Caco-2 (cell line): Measurements from ENCODE around the gene SECTM1. TPM values are rescaled to one million over a fixed set of nuclear protein-coding genes. Genes with fewer than 3 reads are reported as not detected.

Experiments
- BruUV-seq: library from RNA; stranded (reverse); fragments of 400-500 nt; replicated peaks from 2 replicates; lab custom pipeline; 2021; lab: Mats Ljungman, UMichigan
- CTCF ChIA-PET: fragments of 300-600 bp; sonication (Branson Sonifier 250); formaldehyde crosslinking; loops from one replicate; lab custom pipeline; 2022; ENCODE audit warnings: antibody characterized with exemption; lab: Charles Lee
- POLR2A ChIA-PET: fragments of 300-600 bp; sonication (Branson Sonifier 250); formaldehyde crosslinking; loops from one replicate; lab custom pipeline; 2022; ENCODE audit warnings: antibody characterized with exemption; lab: Charles Lee
- DNase-seq, 2 experiments: peaks; one replicate each; pipeline versions ENCODE4 v3.0.0 to v3.0.0-alpha.2; 2020 to 2022
- H3K27me3 ChIP-seq: replicated peaks from 2 replicates; pipeline ENCODE4 v1.6.0; 2011; ENCODE audit warnings: low read length; ENCODE audit not compliant: control insufficient read depth, insufficient read depth
- H3K36me3 ChIP-seq: 2 replicates; pipeline ENCODE4 v1.5.1; 2011; ENCODE audit warnings: low read length; ENCODE audit not compliant: control insufficient read depth, insufficient read depth
- H3K4me1 ChIP-seq: fragments of 250-450 bp; sonication (Bioruptor Pico); 2 replicates; pipeline ENCODE4 v1.5.1; 2020; ENCODE audit warnings: mild to moderate bottlenecking
- H3K4me3 ChIP-seq: 2 replicates; pipeline ENCODE4 v1.5.1; 2011; ENCODE audit warnings: low read depth, mild to moderate bottlenecking, control low read depth, low read length
- H3K9me3 ChIP-seq: fragments of 250-450 bp; sonication (Bioruptor Pico); 2 replicates; pipeline ENCODE4 v1.5.1; 2020; ENCODE audit warnings: mild to moderate bottlenecking, moderate library complexity
- H3K27ac Mint-ChIP-seq: one replicate; pipeline ENCODE4 v1.8.0; 2022; ENCODE audit warnings: mixed read lengths; ENCODE audit not compliant: unreplicated experiment
- H3K27me3 Mint-ChIP-seq: one replicate; pipeline ENCODE4 v1.8.0; 2022; ENCODE audit warnings: mixed read lengths; ENCODE audit not compliant: insufficient read depth, unreplicated experiment
- H3K36me3 Mint-ChIP-seq: one replicate; pipeline ENCODE4 v1.8.0; 2022; ENCODE audit warnings: mild to moderate bottlenecking, mixed read lengths; ENCODE audit not compliant: insufficient read depth, unreplicated experiment
- H3K4me1 Mint-ChIP-seq: one replicate; pipeline ENCODE4 v1.8.0; 2022; ENCODE audit warnings: low read depth, mixed read lengths; ENCODE audit not compliant: unreplicated experiment
- H3K4me3 Mint-ChIP-seq: one replicate; pipeline ENCODE4 v1.8.0; 2022; ENCODE audit warnings: mild to moderate bottlenecking, moderate library complexity, mixed read lengths; ENCODE audit not compliant: unreplicated experiment
- H3K9me3 Mint-ChIP-seq: one replicate; pipeline ENCODE4 v1.8.0; 2022; ENCODE audit warnings: mixed read lengths; ENCODE audit not compliant: unreplicated experiment
- CTCF ChIP-seq, 2 experiments: fragments of 200-600 bp in 1 of 2; IDR thresholded peaks; 1 replicate in 1 of 2; 2 replicates in 1 of 2; pipeline versions ENCODE4 v1.5.1 to v1.8.0; 2011 to 2022; ENCODE audit warnings: antibody characterized with exemption in 1 of 2, control low read depth in 1 of 2, inconsistent platforms in 1 of 2, low read depth in 1 of 2, low read length in 1 of 2, mild to moderate bottlenecking in 1 of 2, moderate library complexity in 1 of 2; ENCODE audit not compliant: insufficient read depth in 1 of 2, severe bottlenecking in 1 of 2, unreplicated experiment in 1 of 2
- intact Hi-C: fragments of 100-400 bp; cut with micrococcal nuclease; formaldehyde crosslinking; loops from one replicate; pipeline ENCODE4 v1.10.0; 2022; ENCODE audit not compliant: unreplicated experiment
- total RNA-seq: library from RNA; stranded (reverse); gene quantifications from 2 replicates; pipeline ENCODE4 v1.2.3, GENCODE V29; 2022

SECTM1 gene
- total RNA-seq, 1 experiment from 2014 or later = 0.75 TPM

GRCh38 chr17:82305727-82306300 is 27.8 kb downstream of the SECTM1 start:
- DNase-seq = no peak
- Histone ChIP-seq H3K4me1 (peaks cover 40% of the 10 kb centered on the region), H3K36me3 (no peaks in the 10 kb centered on the region), H3K4me3 (no peak overlapping the region), H3K9me3 (no peaks in the 10 kb centered on the region), H3K27me3 (no peaks in the 10 kb centered on the region)
- no peak overlapping the region for H3K27ac Mint-ChIP-seq
- H3K4me1 Mint-ChIP-seq = peaks cover 14% of the 10 kb centered on the region
- intact Hi-C loops = no loop called here
- H3K36me3 Mint-ChIP-seq = no peaks in the 10 kb centered on the region
- ChIA-PET CTCF (no interaction called here), POLR2A (no interaction called here)
- H3K4me3 Mint-ChIP-seq = no peak overlapping the region
- no peak for TF ChIP-seq CTCF (IDR thresholded peaks at IDR 0.05; ENCODE audit: insufficient read depth in 1 of 2, low read depth in 1 of 2, low read length in 1 of 2, severe bottlenecking in 1 of 2, unreplicated experiment in 1 of 2)
- BruUV-seq = no TSS peak
- H3K27me3 Mint-ChIP-seq = no peaks in the 10 kb centered on the region
- H3K9me3 Mint-ChIP-seq = no peaks in the 10 kb centered on the region

DNA sequence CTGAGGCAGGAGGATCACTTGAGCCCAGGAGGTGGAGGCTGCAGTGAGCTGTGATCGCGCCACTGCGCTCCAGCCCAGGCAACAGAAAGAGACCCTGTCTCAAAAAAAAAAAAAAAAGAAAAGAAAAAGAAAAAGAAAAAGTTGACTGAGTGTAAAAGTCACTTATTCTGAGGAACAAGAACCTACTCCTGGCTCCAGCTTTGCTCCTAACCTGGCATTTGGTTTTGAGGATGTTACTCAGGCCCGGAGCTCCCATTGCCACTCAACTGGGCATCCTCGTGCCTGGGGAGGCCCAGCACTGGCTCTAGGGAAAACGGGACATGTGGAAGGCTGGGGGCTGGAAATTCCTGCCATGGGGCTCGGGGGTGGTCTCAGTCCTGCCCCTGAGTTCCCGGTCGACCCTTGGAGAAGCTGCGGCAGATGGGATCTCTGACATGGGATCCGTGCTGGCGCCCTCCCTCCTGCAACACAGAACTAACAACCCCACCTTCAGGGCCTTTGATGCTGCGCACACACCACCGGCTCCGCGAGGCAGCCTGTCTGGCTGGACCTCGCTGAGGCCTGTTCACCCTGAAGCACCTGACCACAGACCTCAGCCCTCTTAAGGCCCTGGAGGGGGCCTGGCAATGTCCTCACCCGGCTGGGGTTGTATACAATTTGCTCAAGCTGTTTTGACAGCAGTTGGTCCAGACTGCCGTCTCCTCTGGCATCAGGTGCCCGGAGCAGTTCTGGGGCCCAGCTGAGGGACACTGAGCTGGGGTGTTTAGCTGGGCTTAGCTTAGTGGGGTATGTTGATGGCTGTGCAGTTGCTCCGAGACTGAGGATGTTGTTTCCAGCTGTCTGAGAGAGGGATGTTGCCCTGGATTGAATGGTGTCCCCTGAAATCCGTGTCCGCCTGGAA is 28.5 kb downstream of the SECTM1 start:
- Mint-ChIP-seq H3K27me3 (no peaks in the 10 kb centered on the region), H3K36me3 (no peaks in the 10 kb centered on the region), H3K4me3 (no peak overlapping the region), H3K27ac (no peak overlapping the region), H3K9me3 (no peaks in the 10 kb centered on the region), H3K4me1 (peaks cover 10% of the 10 kb centered on the region)
- CTCF ChIA-PET = interaction anchor here (0.7 to 1.3 kb wide), 3 partner anchors 18 to 189 kb away, joined by 3 to 7 read pairs (median 4); no protein-coding TSS in a partner anchor
- peak in 1 of 2 experiments; percentile 45 for DNase-seq
- H3K4me3 ChIP-seq = no peak overlapping the region
- intact Hi-C loops = no loop called here
- H3K36me3 ChIP-seq = no peaks in the 10 kb centered on the region
- no peak for TF ChIP-seq CTCF (IDR thresholded peaks at IDR 0.05; ENCODE audit: insufficient read depth in 1 of 2, low read depth in 1 of 2, low read length in 1 of 2, severe bottlenecking in 1 of 2, unreplicated experiment in 1 of 2)
- H3K9me3 ChIP-seq = no peaks in the 10 kb centered on the region
- POLR2A ChIA-PET = no interaction called here
- peaks cover 35% of the 10 kb centered on the region for H3K4me1 ChIP-seq
- no peaks in the 10 kb centered on the region for H3K27me3 ChIP-seq
- BruUV-seq = no TSS peak

- DNase-seq = peak in 1 of 2 experiments; percentile 43
- CTCF ChIA-PET = interaction anchor here (0.7 to 1.3 kb wide), 2 partner anchors 19 to 39 kb away, joined by 4 to 7 read pairs; no protein-coding TSS in a partner anchor
- H3K4me1 Mint-ChIP-seq = peaks cover 7% of the 10 kb centered on the region
- no peaks in the 10 kb centered on the region for H3K9me3 Mint-ChIP-seq
- BruUV-seq = no TSS peak
- no peaks in the 10 kb centered on the region for H3K27me3 ChIP-seq
- H3K4me3 ChIP-seq = no peak overlapping the region
- peaks cover 28% of the 10 kb centered on the region for H3K4me1 ChIP-seq
- POLR2A ChIA-PET = interaction anchor here (1.0 kb wide), 1 partner anchor 12 kb away, joined by 3 read pairs; no protein-coding TSS in a partner anchor
- H3K9me3 ChIP-seq = no peaks in the 10 kb centered on the region
- H3K27ac Mint-ChIP-seq = peak overlapping the region; percentile 50
- intact Hi-C loops = no loop called here
- no peaks in the 10 kb centered on the region for H3K27me3 Mint-ChIP-seq
- no peaks in the 10 kb centered on the region for H3K36me3 Mint-ChIP-seq
- no peak for TF ChIP-seq CTCF (IDR thresholded peaks at IDR 0.05; ENCODE audit: insufficient read depth in 1 of 2, low read depth in 1 of 2, low read length in 1 of 2, severe bottlenecking in 1 of 2, unreplicated experiment in 1 of 2)
- no peak overlapping the region for H3K4me3 Mint-ChIP-seq
- H3K36me3 ChIP-seq = no peaks in the 10 kb centered on the region
Measured at GRCh38 chr17:82303944-82304808, 29.4 kb downstream of the SECTM1 start.
